Measurements from ENCODE around the gene RXRA.
"Not testable (repeated sequence)": the region's sequence is repeated elsewhere in the genome, so short reads cannot be mapped to it uniquely, and the experiment has no call there.

The RXRA gene

GRCh38 chr9:134308639-134309220, 17.5 kb upstream of the RXRA start:
- not testable (repeated sequence) for DNase-seq (ENCODE audit: low read depth)

- DNase-seq (ENCODE audit: low read depth) = no peak
These were observed 12.8 kb upstream of the RXRA start for GRCh38 chr9:134313470-134313869.

GRCh38 chr9:134314039-134314949, 12.0 kb upstream of the RXRA start:
- DNase-seq (ENCODE audit: low read depth) = no peak

- no peak for DNase-seq (ENCODE audit: low read depth)
These were observed 11.1 kb upstream of the RXRA start for GRCh38 chr9:134314950-134315715.

DNA sequence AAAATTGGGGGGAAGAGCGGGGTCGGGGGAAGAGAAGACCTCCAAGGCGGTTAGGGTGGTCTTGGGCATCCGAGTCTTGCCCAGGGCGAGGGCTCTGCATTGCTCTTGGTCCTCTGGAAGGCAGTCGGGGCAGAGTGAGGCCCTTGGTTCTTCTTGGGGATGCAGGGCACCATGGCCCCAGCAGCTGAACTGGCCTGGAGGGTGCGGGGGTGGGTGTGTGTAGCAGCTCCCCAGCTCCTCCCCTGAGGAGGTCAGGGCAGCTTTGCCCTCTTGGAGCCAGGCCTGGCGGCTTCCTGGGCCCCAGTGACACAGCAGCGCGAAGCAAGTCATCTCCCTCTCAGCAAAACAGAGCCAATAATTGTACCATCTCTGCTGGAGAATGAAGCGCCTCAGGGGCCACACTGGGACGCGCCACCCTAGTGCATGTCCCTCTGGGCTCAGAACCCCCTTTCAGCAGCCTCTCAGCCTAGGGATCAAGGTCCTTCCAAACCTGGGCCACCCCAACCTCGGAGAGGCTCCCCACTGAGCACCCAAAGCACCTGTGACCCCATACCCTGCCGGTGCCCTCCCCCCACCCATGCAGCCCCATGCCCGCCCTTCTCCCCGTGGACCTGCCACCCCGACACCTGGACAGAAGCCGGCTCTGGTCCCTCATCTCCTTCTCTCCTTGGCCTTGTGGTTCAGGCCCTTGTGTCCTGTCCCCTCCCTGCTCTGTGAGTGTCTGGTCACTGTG, 10.4 kb upstream of the RXRA start:
- DNase-seq (ENCODE audit: low read depth) = no peak

- DNase-seq (ENCODE audit: low read depth) = no peak
These were observed 9.7 kb upstream of the RXRA start for GRCh38 chr9:134316449-134317160.

DNA sequence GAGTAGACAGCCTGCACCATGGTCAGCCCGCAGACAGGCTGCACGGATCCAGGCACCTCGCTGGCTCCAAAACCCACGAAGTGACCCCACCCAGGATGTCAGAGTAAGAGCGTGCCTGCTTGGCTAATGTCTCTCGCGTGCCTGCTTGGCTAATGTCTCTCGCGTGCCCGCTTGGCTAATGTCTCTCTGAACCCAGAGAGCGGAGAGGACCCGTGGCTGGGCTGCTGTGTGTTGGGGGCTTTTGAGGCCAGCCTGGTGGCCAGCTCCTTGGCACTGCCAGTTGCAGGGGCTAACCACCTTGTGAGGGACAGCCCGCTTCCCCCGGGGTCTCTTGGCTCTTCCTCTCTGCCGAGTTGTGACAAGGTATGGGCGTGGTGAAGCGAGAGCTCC, 8.9 kb upstream of the RXRA start:
- DNase-seq (ENCODE audit: low read depth) = no peak

GRCh38 chr9:134317790-134318414, 8.4 kb upstream of the RXRA start:
- DNase-seq (ENCODE audit: low read depth) = no peak

DNA sequence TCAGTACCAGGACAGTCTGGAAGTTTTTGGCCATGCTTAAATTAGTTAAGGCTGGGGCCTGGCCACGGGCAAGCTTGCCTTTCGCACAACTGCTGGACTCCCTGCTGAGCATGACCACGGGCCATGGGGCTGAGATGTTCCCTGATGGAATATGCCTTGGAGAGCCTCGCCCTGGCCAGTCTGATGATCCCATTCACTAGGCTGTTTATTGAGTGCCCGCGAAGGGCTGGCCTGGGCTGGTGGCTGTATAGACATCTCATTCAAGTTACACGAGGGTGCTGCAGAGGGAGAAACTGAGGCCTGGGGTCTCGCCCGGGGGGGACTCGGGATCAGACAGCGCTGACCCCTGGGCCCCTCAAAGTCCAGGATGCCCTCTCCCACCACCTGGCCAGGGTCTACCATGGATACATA, 7.8 kb upstream of the RXRA start:
- no peak for DNase-seq (ENCODE audit: low read depth)

- no peak for DNase-seq (ENCODE audit: low read depth)
These were observed 7.3 kb upstream of the RXRA start for GRCh38 chr9:134318941-134319305.

DNA sequence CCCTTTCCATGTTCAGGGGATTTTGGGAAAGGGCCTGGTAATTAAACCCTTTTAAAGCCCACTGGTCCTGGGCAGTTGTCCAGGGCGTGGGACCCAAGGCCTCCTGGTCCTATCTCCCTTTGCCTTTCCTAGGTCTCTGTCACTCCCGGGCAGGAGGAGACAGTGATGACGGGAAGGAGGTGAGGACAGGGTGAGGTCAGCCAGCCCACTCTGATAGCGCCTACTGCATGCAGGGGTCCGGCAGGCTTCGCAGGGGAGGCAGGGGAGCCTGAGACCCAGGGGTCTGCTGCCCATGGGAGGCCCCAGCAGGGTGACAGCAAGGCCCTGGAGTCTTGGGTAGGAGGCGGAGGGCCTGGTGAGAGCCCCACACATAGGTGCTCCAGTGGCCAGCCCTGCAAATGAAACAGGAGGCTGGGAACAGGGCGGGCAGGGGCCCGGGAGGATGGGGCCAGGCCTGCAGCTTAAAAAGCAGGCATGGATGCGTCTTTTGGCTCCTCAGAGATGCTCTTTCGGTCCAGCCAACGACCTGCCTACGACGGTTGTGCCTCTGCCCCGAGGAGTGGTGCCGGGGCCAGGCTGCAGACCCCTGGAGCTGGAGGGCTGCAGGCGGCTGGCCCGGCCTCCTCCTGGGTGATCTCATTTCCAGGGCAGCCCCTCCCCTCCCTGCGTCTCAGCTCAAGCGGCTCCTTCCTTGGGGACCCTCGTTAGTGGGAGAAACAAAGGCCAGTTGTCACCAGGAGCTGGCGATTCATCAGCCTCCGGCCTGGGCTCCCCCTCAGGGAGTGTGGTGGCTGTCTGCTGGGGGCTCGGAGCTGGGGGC, 6.7 kb upstream of the RXRA start:
- no peak for DNase-seq (ENCODE audit: low read depth)

DNA sequence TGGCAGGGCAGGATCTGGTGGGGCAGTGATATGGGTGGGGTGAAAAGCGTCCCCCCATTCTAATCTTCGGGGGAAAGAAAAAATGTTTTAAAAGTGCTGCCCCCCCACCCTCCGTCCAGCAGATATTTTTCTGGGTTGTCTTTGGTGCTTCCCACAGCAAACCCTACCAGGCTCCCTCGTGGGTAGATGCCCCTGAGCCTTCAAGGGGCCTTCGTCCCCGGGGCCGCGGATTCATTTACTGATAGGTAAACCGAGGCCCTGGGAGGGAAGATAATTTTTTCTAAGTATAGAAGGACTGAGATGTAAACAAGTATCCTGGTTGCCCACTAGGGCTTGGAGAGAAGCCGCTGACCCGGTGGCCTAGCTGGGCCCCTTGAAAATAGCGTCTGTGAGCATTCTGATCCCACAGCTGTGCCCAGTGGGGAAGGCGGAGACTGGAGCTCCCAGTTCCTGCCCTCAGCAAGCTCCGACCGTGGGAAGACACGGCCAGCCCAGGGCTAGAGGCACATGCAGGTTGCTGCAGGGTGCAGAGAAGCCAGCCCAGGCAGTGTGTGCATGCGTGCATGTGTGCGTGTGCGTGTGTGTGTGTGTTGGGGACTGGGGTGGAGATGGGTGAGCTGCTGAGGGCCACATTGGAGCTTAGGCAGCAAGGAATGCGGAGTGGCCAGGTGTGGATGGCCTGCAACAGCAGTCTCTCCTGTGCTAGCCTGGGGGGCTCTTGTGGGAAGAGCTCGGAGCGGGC, 6.0 kb upstream of the RXRA start:
- no peak for DNase-seq (ENCODE audit: low read depth)

GRCh38 chr9:134320868-134321471, 5.3 kb upstream of the RXRA start:
- no peak for DNase-seq (ENCODE audit: low read depth)

GRCh38 chr9:134321531-134321930, 4.7 kb upstream of the RXRA start:
- no peak for DNase-seq (ENCODE audit: low read depth)

DNA sequence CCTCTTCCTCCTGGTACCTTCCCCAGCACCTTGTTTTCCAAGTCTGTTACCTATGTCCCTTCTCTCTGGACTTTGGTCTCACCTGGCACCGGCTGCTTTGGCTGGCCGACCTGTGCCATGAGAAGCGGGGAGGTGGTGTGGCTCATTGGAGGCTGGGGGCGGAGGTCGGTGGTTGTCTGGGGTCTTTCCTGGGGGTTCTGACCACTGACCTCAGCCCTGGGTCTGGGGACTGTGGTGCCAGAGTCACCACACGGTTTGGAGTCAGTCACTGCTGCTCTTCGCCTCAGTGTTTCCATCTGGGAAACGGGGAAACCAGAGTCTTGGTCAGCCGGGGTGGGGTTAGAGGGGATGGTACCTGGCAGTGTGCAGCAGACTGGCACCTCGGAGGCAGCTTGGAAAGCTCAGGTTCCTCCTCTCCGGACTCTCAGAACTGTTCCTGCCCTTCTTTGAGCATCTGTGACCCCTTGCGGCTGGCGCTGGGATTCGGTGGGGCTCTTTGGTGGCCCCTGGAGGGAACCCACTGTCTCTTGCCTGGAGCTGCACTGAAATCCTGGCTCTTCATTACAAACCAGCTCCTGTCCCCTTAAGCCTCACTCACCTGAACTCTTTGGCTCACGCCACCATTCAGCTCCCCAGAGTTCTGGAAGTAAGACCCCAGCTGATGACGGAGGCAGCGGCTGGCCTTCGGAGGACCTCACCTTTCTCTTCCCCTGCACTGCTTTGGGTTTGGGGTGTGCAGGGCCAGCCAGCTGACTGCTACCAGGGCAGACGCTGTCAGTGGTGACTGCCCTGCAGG, 4.1 kb upstream of the RXRA start:
- no peak for DNase-seq (ENCODE audit: low read depth)

DNA sequence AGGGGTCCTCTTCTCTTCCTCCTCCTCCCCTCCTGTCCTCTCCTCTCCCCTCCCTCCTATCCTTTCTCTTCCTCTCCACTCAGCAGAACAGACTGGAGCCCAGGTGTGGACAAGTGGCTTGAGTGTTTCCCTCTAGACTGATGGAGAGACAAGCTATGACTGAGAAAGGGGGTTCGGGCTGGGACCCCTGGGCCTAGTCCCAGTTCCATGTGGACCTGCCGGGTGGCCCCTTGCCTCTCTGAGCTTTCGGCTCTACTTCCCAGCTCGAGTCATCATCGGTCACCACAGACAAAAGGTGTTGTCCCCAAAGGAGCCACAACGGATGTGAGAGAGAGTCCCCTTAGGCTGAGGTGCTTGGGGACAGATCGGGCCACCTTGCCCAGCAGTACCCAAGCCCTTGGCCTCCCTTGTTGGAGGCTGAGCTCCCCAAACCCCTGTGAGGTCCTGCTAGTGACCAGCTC, 3.4 kb upstream of the RXRA start:
- DNase-seq (ENCODE audit: low read depth) = no peak

DNA sequence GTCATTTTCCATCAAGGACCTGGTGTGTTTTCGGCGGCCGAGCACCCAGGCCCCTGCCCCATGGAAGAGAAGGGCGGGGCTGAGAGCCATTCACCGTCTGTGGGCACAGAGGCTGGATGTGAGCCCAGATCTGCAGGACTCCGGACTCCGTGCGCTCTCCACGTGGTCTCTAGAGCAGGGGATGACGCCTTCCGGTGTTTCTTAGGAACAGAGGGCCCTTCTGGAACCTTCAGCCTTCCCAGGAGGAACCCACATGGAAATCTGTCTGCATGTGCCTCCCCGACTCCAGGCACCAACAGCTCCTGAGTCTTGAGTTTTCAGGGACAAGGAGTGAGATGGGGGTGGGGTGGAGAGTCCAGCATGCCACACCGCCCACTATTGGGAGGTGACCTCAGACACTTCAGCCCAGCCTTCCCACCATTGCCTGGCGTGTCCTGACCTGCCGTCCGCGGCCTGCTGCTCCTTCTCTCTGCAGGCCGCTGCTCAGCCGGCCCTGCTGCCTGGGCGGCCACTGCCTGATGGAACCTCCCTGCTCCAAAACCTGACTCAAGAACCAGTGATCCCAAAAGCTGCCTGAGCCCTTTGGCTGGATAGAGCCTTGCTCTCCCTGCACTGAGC, 2.4 kb upstream of the RXRA start:
- no peak for DNase-seq (ENCODE audit: low read depth)
